ENCODE results near the gene RPS21.

DNA sequence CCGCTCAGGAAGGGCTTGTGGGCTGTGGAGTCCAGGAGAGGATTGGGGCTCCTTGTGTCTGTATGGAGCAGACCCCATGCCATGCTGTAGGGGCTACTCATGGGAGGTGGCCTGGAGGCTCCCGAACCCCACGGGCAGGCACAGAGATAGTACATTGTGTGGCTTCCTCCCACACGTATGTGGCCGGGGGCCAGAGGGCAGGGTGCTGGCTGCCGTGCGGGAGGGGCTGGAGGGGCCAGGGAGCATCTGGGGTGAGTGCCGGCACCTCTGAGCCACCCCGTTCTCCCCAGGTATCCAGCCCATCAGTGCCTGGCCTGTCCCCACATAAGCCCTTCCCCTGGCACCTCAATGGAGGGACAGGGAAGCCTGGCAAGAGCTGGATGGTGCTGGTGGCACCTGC lies 32.9 kb downstream of the RPS21 start:
- TF ChIP-seq, protein P1, sequence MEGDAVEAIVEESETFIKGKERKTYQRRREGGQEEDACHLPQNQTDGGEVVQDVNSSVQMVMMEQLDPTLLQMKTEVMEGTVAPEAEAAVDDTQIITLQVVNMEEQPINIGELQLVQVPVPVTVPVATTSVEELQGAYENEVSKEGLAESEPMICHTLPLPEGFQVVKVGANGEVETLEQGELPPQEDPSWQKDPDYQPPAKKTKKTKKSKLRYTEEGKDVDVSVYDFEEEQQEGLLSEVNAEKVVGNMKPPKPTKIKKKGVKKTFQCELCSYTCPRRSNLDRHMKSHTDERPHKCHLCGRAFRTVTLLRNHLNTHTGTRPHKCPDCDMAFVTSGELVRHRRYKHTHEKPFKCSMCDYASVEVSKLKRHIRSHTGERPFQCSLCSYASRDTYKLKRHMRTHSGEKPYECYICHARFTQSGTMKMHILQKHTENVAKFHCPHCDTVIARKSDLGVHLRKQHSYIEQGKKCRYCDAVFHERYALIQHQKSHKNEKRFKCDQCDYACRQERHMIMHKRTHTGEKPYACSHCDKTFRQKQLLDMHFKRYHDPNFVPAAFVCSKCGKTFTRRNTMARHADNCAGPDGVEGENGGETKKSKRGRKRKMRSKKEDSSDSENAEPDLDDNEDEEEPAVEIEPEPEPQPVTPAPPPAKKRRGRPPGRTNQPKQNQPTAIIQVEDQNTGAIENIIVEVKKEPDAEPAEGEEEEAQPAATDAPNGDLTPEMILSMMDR (IDR thresholded peaks at IDR 0.05), result no peak
- no peak for TF ChIP-seq ZFX (IDR thresholded peaks at IDR 0.05; ENCODE audit: borderline replicate concordance)
